Measurements from ENCODE around the gene CD37. TPM values are rescaled to one million over a fixed set of nuclear protein-coding genes. Genes with fewer than 3 reads are reported as not detected.

The CD37 gene
- total RNA-seq, 1 donor from 2014 or later: 3.7 TPM

GRCh38 chr19:49357186-49357585 is 22.0 kb downstream of the CD37 start:
- no peak for TF ChIP-seq CTCF (IDR thresholded peaks at IDR 0.05; ENCODE audit: borderline replicate concordance)
- DNase-seq: no peak
- Histone ChIP-seq H3K4me1 (peaks cover 34% of the 10 kb centered on the region), H3K4me3 (no peak overlapping the region), H3K36me3 (peaks cover 61% of the 10 kb centered on the region), H3K27ac (replicated peaks) (peak overlapping the region; percentile 19), H3K27me3 (ENCODE audit: low read depth) (no peaks in the 10 kb centered on the region), H3K9me3 (replicated peaks) (no peaks in the 10 kb centered on the region)
- intact Hi-C loops (cut with micrococcal nuclease): no loop called here

- intact Hi-C loops (cut with micrococcal nuclease): no loop called here
- H3K4me3 ChIP-seq: no peak overlapping the region
- H3K36me3 ChIP-seq: peaks cover 32% of the 10 kb centered on the region
- DNase-seq: no peak
- H3K9me3 ChIP-seq (replicated peaks): no peaks in the 10 kb centered on the region
- TF ChIP-seq CTCF (IDR thresholded peaks at IDR 0.05; ENCODE audit: borderline replicate concordance): no peak
- peaks cover 51% of the 10 kb centered on the region for H3K4me1 ChIP-seq
- H3K27ac ChIP-seq (replicated peaks): peak overlapping the region; percentile 23
- no peaks in the 10 kb centered on the region for H3K27me3 ChIP-seq (ENCODE audit: low read depth)
Observed at GRCh38 chr19:49359851-49360820, 24.9 kb downstream of the CD37 start.

- Histone ChIP-seq H3K27ac (replicated peaks) (peak overlapping the region; percentile 96), H3K36me3 (peaks cover 23% of the 10 kb centered on the region), H3K4me1 (peaks cover 39% of the 10 kb centered on the region), H3K4me3 (peak overlapping the region; percentile 85), H3K27me3 (ENCODE audit: low read depth) (no peaks in the 10 kb centered on the region), H3K9me3 (replicated peaks) (no peaks in the 10 kb centered on the region)
- TF ChIP-seq CTCF (IDR thresholded peaks at IDR 0.05; ENCODE audit: borderline replicate concordance): no peak
- intact Hi-C loops (cut with micrococcal nuclease): no loop called here
- DNase-seq: peak; percentile 85
Observed at GRCh38 chr19:49361438-49362047, 26.3 kb downstream of the CD37 start.

GRCh38 chr19:49362048-49362928 is 27.1 kb downstream of the CD37 start, which contains the start of gene TEAD2:
Gene TEAD2, minus strand, starts transcription at chr19:49362416. Its CDS starts 2,341 bp downstream, at chr19:49360075.
- Histone ChIP-seq H3K27me3 (ENCODE audit: low read depth) (no peaks in the 10 kb centered on the region), H3K36me3 (peaks cover 23% of the 10 kb centered on the region), H3K4me3 (peak within 1 kb of the TSS; percentile 85), H3K4me1 (peaks cover 31% of the 10 kb centered on the region), H3K27ac (replicated peaks) (peak within 1 kb of the TSS; percentile 96), H3K9me3 (replicated peaks) (no peaks in the 10 kb centered on the region)
- peak; percentile 86 for DNase-seq
- intact Hi-C loops (cut with micrococcal nuclease): no loop called here
- TF ChIP-seq CTCF (IDR thresholded peaks at IDR 0.05; ENCODE audit: borderline replicate concordance): no peak

GRCh38 chr19:49362929-49363267 is 27.7 kb downstream of the CD37 start:
- intact Hi-C loops (cut with micrococcal nuclease): no loop called here
- peak; percentile 59 for DNase-seq
- no peaks in the 10 kb centered on the region for H3K9me3 ChIP-seq (replicated peaks)
- H3K36me3 ChIP-seq: peaks cover 18% of the 10 kb centered on the region
- peak overlapping the region; percentile 85 for H3K4me3 ChIP-seq
- no peak for TF ChIP-seq CTCF (IDR thresholded peaks at IDR 0.05; ENCODE audit: borderline replicate concordance)
- H3K27ac ChIP-seq (replicated peaks): peak overlapping the region; percentile 96
- H3K27me3 ChIP-seq (ENCODE audit: low read depth): no peaks in the 10 kb centered on the region
- peaks cover 26% of the 10 kb centered on the region for H3K4me1 ChIP-seq

Measured in left ventricle myocardium inferior (tissue), 1 donor.